ENCODE data around the gene GGTA1.
"Not testable (repeated sequence)": the region's sequence is repeated elsewhere in the genome, so short reads cannot be mapped to it uniquely, and the experiment has no call there.

GGTA1 gene

DNA sequence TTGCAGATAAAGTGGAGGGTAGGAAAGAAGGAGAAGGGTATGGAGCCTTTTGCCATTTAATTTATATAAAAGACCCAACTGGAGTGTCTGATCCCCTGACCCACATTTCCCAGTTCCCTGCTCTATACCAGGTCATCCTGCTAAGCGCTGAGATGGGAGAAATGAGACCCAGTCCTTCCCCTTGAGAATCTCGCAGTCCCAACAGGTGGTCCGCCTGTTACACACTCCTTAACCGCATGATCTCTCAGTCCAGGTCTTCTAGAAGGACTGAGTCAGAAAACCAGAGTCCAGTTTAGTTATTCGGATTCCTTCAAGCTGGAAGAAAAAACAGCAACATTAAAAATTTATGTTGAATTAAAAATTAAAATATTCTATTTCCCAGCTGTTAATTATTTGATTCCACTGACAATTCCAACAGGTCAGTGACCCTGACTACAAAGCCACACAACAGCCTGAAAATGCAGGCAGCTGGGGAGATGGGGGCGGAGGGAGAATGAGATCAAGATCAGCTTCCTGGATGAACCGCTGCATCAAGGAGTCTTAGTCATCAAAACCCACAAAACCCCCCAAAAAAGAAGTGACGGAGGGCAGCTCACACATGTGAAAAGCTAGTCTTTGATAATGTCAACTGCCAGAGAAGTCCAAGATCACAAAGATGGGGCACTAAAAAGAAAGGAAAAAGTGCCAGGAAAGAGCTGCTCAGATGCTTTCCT, 44.0 kb downstream of the GGTA1 start:
- DNase-seq = no peak

DNA sequence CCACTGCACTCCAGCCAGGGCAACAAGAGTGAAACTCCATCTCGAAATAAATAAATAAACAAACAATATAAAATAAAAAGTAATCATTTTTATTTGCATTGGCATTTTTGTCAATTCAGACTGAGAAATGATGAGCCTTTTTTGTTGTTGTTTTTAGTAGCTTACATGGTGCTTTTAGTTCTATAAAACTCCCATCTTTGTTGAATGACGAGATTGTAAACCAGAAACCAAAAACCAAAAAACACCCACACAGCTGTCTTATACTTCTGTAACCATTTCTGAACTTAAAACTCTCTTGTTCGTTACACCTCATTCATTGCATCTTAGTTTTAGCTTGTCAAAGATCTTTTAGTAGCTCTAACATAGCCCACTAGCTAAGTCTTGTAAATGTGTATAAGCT, 44.7 kb downstream of the GGTA1 start:
- DNase-seq = no peak

GRCh38 chr9:121453232-121453892, 46.3 kb downstream of the GGTA1 start:
- DNase-seq = no peak

DNA sequence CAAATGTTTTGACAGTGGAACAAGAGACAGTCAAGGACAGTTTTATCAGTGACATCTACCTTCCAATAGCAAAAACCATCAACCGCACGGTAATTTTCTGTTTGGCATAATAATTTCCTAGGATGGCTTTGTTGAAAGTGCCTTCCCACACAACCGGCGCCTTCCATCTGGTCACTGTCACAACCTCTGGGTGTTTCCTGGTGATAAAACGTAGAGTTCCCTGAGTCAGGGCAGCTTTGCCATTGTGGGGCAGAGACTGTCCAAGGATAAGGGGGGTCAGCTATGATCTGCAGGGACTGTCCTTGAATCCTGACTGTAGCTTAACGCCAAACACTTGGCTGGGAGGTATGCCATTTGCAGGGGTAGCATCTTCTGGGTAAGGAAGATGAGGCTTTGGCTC, 47.6 kb downstream of the GGTA1 start:
- DNase-seq = no peak

DNA sequence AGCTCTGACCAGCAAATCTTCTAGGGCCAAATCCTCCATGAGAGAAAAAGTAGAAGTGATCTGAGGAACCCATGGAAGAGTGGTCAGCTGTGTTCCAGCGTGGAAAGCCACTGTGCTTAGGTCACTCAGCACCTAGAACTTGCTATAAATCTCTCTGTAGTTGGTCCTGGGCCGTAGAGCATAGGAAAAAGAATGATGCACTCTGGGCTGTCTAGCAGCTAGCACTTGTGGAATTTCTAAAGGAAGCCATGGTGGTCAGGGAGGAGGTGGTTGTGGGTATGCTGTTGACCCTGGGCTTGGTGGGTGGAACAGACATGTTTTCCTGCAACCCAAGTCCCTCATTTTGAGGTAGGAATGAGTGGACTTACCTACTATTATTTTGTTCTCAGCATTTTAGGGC, 48.1 kb downstream of the GGTA1 start:
- no peak for DNase-seq

GRCh38 chr9:121450241-121450640, 49.4 kb downstream of the GGTA1 start:
- DNase-seq = no peak

- DNase-seq = no peak
These were observed 49.9 kb downstream of the GGTA1 start for GRCh38 chr9:121449786-121450185.

DNA sequence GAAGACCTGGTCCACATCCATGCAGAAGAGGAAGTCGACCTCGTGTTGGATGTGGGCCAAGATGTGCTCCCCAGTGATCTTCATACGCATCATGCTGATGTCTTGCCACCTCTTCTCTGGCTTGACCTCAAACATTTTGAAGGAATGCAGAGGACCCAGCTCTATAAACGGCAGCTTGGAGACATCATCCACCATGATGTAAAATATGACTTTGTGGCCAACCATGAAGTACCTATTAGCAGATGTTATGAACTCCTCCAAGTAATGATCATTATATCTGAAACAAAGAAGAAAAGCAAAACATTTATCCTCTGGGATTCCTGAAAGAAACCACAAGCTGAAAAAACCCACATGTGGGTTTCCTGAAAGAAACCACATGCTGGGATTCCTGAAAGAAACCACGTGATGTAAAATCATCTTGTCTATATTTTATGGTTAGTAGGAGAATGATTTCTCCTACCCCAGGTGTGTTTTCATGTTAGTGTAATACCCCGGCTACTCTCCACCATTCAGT, 52.3 kb downstream of the GGTA1 start:
- no peak for DNase-seq

- DNase-seq = no peak
These were observed 53.7 kb downstream of the GGTA1 start for GRCh38 chr9:121445986-121446385.

DNA sequence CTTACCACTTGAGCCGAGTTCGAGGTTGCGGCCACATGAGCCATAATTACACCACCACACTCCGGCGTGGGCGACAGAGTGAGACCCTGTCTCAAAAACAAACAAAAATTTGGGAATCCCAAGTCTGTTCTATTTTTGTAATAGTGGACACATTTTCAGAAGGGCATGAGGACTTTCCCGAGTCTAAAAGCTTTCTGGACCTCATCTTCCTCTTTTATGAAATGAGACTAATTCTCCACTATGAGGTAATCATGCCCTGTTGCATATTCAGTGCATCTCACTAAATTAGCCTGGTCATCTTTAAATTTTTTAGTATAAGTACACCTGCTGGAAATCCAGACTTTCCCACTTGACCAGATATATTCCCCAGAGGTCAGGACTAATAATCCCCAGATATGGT, 55.7 kb downstream of the GGTA1 start:
- no peak for DNase-seq

DNA sequence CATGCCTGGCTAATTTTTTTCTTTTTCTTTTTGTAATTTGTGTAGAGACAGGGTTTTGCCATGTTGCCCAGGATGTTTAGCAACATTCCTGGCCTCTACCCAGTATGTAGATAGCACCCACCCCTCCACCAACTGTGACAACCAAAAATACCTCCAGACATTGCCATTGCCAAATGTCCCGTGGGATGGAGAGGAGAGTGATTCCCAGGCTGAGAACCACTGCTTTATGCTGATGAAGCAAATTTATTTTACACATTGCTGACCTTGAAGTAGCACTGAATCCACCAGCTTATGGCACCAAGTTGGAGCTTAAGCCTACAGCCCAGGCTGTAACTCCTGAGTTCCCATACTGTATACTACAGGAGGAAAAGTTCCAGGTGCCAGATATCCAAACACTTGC, 58.5 kb downstream of the GGTA1 start:
- DNase-seq = no peak

DNA sequence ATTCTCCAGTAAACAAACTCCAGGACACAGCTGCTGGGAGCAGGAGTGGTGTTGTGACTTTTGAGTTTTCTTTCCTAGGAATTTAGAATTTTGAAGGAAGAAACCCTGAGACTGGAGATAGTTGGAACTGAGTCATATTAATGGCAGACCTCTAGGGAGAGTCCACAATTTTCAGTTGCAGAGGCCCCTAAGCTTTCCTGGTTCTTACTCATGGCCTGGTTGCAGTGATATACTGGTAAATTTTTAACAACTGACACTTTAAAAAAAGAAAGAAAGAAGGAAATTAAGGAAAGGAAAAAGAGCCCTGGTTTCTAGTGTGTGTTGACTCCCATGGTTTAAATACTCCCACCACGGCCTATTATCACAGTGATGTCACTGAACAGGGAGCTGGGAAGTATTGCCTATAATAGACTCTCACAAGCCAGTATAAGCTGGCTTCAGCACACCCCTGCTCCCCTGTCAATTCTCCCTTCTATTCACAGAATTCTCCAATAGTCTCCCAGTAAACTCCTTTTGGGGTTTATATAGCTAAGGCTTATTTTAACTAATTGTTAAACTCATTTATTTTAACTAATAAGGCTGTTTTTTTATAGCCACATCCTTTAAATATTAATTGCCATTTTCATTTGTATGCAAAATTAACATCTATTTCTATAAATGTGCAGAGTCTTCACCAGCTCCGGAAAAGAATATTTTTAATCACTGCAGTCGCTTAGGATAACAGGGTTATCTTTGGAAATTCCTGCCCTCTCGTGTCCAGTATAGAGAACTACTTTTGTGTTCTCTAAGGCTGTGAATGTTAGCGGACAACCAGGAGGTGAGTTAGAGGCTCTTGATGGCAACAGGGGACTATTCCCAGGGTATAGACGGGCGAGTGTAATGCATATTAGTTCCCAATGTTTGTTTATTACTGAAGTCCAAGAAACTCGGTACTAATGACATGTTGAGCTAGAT, 59.7 kb downstream of the GGTA1 start:
- no peak for DNase-seq

GRCh38 chr9:121439016-121439415, 60.6 kb downstream of the GGTA1 start:
- DNase-seq = no peak

DNA sequence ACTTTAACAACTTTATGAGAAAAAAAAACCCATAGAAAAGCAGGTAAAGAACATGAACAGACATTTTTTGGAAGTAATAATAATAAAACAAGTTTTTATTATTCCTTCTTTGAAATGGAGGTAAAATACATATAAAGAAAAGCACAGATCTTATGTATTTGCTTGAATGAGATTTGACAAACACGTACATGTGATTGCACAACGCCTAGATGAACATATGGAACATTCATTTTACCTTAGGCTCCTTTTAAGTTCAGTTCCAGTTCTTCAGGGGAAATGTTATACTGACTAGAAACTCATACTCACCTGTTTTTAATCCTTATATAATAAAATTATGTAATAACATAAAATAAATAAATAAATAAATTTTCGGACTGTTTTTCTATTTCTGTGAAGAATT, 61.8 kb downstream of the GGTA1 start:
- no peak for DNase-seq

GRCh38 chr9:121437046-121437445, 62.6 kb downstream of the GGTA1 start:
- DNase-seq = not testable (repeated sequence)

- no peak for DNase-seq
These were observed 64.7 kb downstream of the GGTA1 start for GRCh38 chr9:121434969-121435368.

DNA sequence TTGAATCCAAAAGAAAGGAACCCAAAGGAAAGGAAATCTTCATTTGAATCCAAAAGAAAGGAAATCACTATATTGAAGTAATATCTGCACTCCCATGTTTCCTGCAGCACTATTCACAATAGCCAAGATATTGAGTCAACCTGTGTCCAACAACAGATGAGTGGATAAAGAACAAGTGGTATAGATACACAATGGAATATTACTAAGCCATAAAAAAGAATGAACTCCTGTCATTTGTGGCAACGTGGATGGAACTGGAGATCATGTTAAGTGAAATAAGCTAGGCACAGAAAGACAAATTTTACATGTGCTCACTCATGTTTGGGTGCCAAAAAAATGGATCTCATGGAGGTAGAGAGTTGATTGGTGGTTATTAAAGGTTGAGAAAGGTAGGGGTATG, 71.7 kb downstream of the GGTA1 start:
- no peak for DNase-seq

- DNase-seq = no peak
These were observed 75.6 kb downstream of the GGTA1 start for GRCh38 chr9:121424024-121424432.

DNA sequence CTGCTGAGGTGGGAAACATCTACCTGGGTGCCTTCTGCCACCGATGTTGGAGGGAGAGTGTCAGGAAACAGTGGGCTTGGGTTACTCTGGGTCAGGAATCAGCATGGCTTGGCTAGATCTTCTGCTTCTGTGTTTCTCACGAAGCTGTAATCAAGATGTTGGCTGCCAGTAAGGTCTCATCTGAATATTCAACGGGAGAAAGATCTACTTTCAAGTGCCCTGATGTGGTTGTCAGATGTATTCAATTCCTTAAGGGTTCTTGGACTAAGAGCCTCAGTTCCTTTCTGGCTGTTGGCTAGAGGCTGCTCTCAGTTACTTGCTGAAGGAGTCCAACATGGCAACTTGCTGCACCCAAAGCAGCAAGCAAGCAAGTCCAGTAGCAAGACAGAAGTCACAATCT, 87.7 kb downstream of the GGTA1 start:
- DNase-seq = no peak

GRCh38 chr9:121405899-121406298, 93.7 kb downstream of the GGTA1 start:
- DNase-seq = no peak
